K562 (cell line): Measurements from ENCODE around the gene MROH2B. TPM values are rescaled to one million over a fixed set of nuclear protein-coding genes. Genes with fewer than 3 reads are reported as not detected.

Experiments used
- ATAC-seq: fragments of 200-7000 bp; cut with Tn5 transposase; 3 replicates; pipeline ENCODE4 v1.9.1; 2020; ENCODE audit warnings: moderate library complexity
- Bru-seq: library from RNA; stranded (reverse); fragments of 400-500 nt; gene quantifications from one replicate; lab custom pipeline; 2021; lab: Mats Ljungman, UMichigan
- BruChase-seq, 2 experiments: library from RNA; stranded (reverse); fragments of 400-500 nt; gene quantifications; one replicate each; lab custom pipeline; 2021; lab: Mats Ljungman, UMichigan
- BruUV-seq: library from RNA; stranded (reverse); fragments of 400-500 nt; replicated peaks from 2 replicates; lab custom pipeline; 2021; lab: Mats Ljungman, UMichigan
- CTCF ChIA-PET: fragments of 300-600 bp; formaldehyde crosslinking; extraction: SDS; loops from one replicate; lab custom pipeline; 2021; ENCODE audit warnings: low intra/inter-chr PET ratio; lab: Yijun Ruan, JAX
- POLR2A ChIA-PET: fragments of 300-600, 350-650 bp; sonication (Branson Sonifier 250); formaldehyde crosslinking; extraction: SDS; loops from one replicate; lab custom pipeline; 2021; ENCODE audit warnings: antibody characterized with exemption, inconsistent platforms; lab: Yijun Ruan, JAX
- DNase-seq, 4 experiments: peaks; one replicate each; pipeline versions ENCODE4 v3.0.0 to v3.0.0-alpha.2; 2011 to 2018; ENCODE audit warnings: low spot score in 3 of 4, mixed read lengths in 3 of 4; ENCODE audit errors: extremely low read depth in 1 of 4
- FAIRE-seq: peaks from 2 replicates; lab custom pipeline; 2011; peaks lifted over from hg19 to GRCh38; lab: Jason Lieb, UNC
- H2AFZ ChIP-seq: 2 replicates; pipeline ENCODE4 v1.6.0; 2011; ENCODE audit warnings: low read depth, low read length, control low read depth, inconsistent platforms
- H3K27ac ChIP-seq: fragments of 200-600 bp; 3 replicates; pipeline ENCODE4 v1.8.0; 2011; ENCODE audit warnings: low read depth, mild to moderate bottlenecking, control low read depth, inconsistent platforms, low read length, moderate library complexity, mixed read lengths; ENCODE audit errors: extremely low read depth
- H3K27me3 ChIP-seq, 2 experiments: fragments of 300-600 bp in 1 of 2; 2 replicates in 1 of 2; 3 replicates in 1 of 2; pipeline versions ENCODE4 v1.6.0 to v1.8.0; 2011; ENCODE audit warnings: inconsistent platforms in 2 of 2, low read length in 2 of 2, mild to moderate bottlenecking in 1 of 2, mixed read lengths in 1 of 2, moderate library complexity in 1 of 2; ENCODE audit not compliant: control insufficient read depth in 2 of 2, insufficient read depth in 2 of 2
- H3K36me3 ChIP-seq: fragments of 300-600 bp; 3 replicates; pipeline ENCODE4 v1.8.0; 2011; ENCODE audit warnings: mild to moderate bottlenecking, low read length, inconsistent platforms; ENCODE audit not compliant: control insufficient read depth, insufficient read depth
- H3K4me1 ChIP-seq, 2 experiments: fragments of 200-600 bp in 1 of 2; replicated peaks in 1 of 2; 2 replicates in 1 of 2; 3 replicates in 1 of 2; pipeline versions ENCODE4 v1.5.1 to v1.8.0; 2011; ENCODE audit warnings: inconsistent platforms in 2 of 2, low read length in 2 of 2, mild to moderate bottlenecking in 1 of 2, mixed read lengths in 1 of 2, moderate library complexity in 1 of 2; ENCODE audit not compliant: control insufficient read depth in 2 of 2, insufficient read depth in 2 of 2
- H3K4me2 ChIP-seq: 2 replicates; pipeline ENCODE4 v1.6.1; 2011; ENCODE audit warnings: low read length, control low read depth, inconsistent platforms, mixed read lengths; ENCODE audit not compliant: insufficient read depth
- H3K4me3 ChIP-seq: fragments of 200-600 bp; sonication (generic), shearing (Covaris generic); 2 replicates; pipeline ENCODE4 v1.5.1; 2016; ENCODE audit warnings: control low read depth, inconsistent platforms
- H3K79me2 ChIP-seq: fragments of 200-600 bp; 3 replicates; pipeline ENCODE4 v1.8.0; 2011; ENCODE audit warnings: low read length, inconsistent platforms; ENCODE audit not compliant: control insufficient read depth, insufficient read depth
- H3K9ac ChIP-seq, 2 experiments: 2 replicates each; pipeline versions ENCODE4 v1.6.0 to v1.6.1; 2011; ENCODE audit warnings: low read depth in 2 of 2, low read length in 2 of 2, control low read depth in 1 of 2, inconsistent platforms in 1 of 2, mild to moderate bottlenecking in 1 of 2, mixed read lengths in 1 of 2; ENCODE audit not compliant: insufficient read depth in 1 of 2
- H3K9me1 ChIP-seq: one replicate; pipeline ENCODE4 v1.6.0; 2011; ENCODE audit warnings: inconsistent platforms, mild to moderate bottlenecking, low read length, moderate library complexity; ENCODE audit not compliant: control insufficient read depth, insufficient read depth
- H3K9me3 ChIP-seq: replicated peaks from 2 replicates; pipeline ENCODE4 v1.5.1; 2011; ENCODE audit warnings: low read depth, low read length, inconsistent platforms; ENCODE audit not compliant: control insufficient read depth, insufficient read depth
- H4K20me1 ChIP-seq: replicated peaks from 2 replicates; pipeline ENCODE4 v1.6.1; 2011; ENCODE audit warnings: low read length, inconsistent platforms, mixed read lengths; ENCODE audit not compliant: control insufficient read depth, insufficient read depth
- FOXA3 ChIP-seq, 2 experiments: fragments of 450-650 bp in 1 of 2; sonication (generic) in 1 of 2; formaldehyde crosslinking; IDR thresholded peaks in 1 of 2; conservative IDR thresholded peaks in 1 of 2; 2 replicates each; pipeline versions ENCODE4 v1.4.0 to v1.8.0; 2020 to 2022; ENCODE audit warnings: mild to moderate bottlenecking in 2 of 2, missing genetic modification reagents in 1 of 2
- NRF1 ChIP-seq, 2 experiments: fragments of 450-650 bp; IDR thresholded peaks in 1 of 2; conservative IDR thresholded peaks in 1 of 2; 2 replicates each; pipeline ENCODE4 v1.6.1; 2014; ENCODE audit warnings: mild to moderate bottlenecking in 2 of 2
- ZNF174 ChIP-seq: fragments of 250-450 bp; sonication (Bioruptor Pico); IDR thresholded peaks from 2 replicates; pipeline ENCODE4 v1.4.0; 2020; ENCODE audit warnings: mild to moderate bottlenecking
- WGBS: fragments of 100-300 bp; shearing (Covaris generic); methylation state at CpG from one replicate; pipeline ENCODE4 v1.1.6; 2016; ENCODE audit warnings: low coverage, mixed read lengths; ENCODE audit not compliant: insufficient coverage; ENCODE audit errors: missing lambda C conversion rate; 5-methylcytosine and 5-hydroxymethylcytosine counted together
- in situ Hi-C: fragments of 300-500 bp; cut with MboI; formaldehyde crosslinking; loops from 4 replicates; pipeline ENCODE4 v1.15.0; 2018; ENCODE audit warnings: inconsistent platforms, mixed read lengths
- intact Hi-C: fragments of 100-400 bp; cut with micrococcal nuclease; formaldehyde crosslinking; loops from 2 replicates; pipeline ENCODE4 v1.14.2; 2022
- long read RNA-seq, 3 experiments: library from polyadenylated mRNA in 2 of 3; library from RNA in 1 of 3; unstranded in 2 of 3; stranded (forward) in 1 of 3; transcript quantifications; one replicate each; pipeline ENCODE4 v2.0.0, GENCODE V29; 2019 to 2022
- polyA minus RNA-seq, 3 experiments: library from RNA; depleted of rRNA, polyadenylated mRNA; stranded (reverse); fragments of >200 nt; gene quantifications; 2 replicates each; pipeline ENCODE4 v1.2.3, GENCODE V29; 2011
- polyA plus RNA-seq, 8 experiments: library from polyadenylated mRNA; depleted of rRNA in 4 of 8; stranded (reverse) in 5 of 8; unstranded in 3 of 8; fragments of >200 nt; fragmentation: Nextera tagmentation in 2 of 8; fragmentation: Illumina TruSeq in 1 of 8; extraction: Ambion mirVana in 2 of 8; extraction: Trizol in 1 of 8; gene quantifications; 2 replicates each; pipeline versions ENCODE4 v1.2.1 to v1.2.3, GENCODE V29; 2011 to 2014; ENCODE audit warnings: inconsistent platforms in 1 of 8, missing spikeins in 1 of 8
- total RNA-seq, 7 experiments: library from RNA; depleted of rRNA in 6 of 7; stranded (reverse); fragments of >200 nt in 6 of 7; fragmentation: Illumina TruSeq in 2 of 7; extraction: Trizol in 2 of 7; gene quantifications; 2 replicates each; pipeline versions ENCODE4 v1.2.1 to v1.2.3, GENCODE V29; 2011 to 2021; ENCODE audit warnings: low replicate concordance in 1 of 7

MROH2B gene
- not detected in 2 replicates for total RNA-seq (2011; cell fraction: chromatin; rRNA removed; ENCODE audit: low replicate concordance)
- not detected in 2 replicates for total RNA-seq (2011; cell fraction: nucleolus; rRNA removed)
- total RNA-seq (2011; cell fraction: nucleoplasm; rRNA removed), result not detected in 2 replicates
- total RNA-seq (2014; rRNA removed) (not detected in 2 replicates), total RNA-seq (2014; rRNA removed; fragmentation: Illumina TruSeq; extraction: Trizol) (not detected in 2 replicates), total RNA-seq (2015; rRNA removed; fragmentation: Illumina TruSeq; extraction: Trizol) (not detected in 2 replicates), total RNA-seq (2021) (not detected in 2 replicates), polyA plus RNA-seq (2011; rRNA removed) (not detected in 2 replicates), polyA plus RNA-seq (2014; fragmentation: Illumina TruSeq; extraction: Trizol) (not detected in 2 replicates), polyA plus RNA-seq (2014; fragmentation: Nextera tagmentation; extraction: Ambion mirVana) (not detected), polyA plus RNA-seq (2014; rRNA removed) (not detected in 2 replicates), polyA minus RNA-seq (2011; rRNA and poly(A)+ RNA removed) (not detected in 2 replicates), Bru-seq, nascent RNA (not detected), BruChase-seq, experiment 1, labeled RNA remaining after a 2-hour chase (percentile 1 among the genes with signal in this experiment), BruChase-seq, experiment 2, labeled RNA remaining after a 6-hour chase (not detected)
- polyA plus RNA-seq (2011; cell fraction: cytosol; rRNA removed), result not detected in 2 replicates
- polyA plus RNA-seq (2011; cell fraction: nucleus; rRNA removed), result not detected in 2 replicates
- not detected in 2 replicates for polyA plus RNA-seq (2012)
- polyA minus RNA-seq (2011; cell fraction: cytosol; rRNA and poly(A)+ RNA removed), result not detected in 2 replicates
- not detected in 2 replicates for polyA minus RNA-seq (2011; cell fraction: nucleus; rRNA and poly(A)+ RNA removed)
- long read RNA-seq, experiment 1, result 0 reads
- long read RNA-seq, experiment 2, result 0 reads
- long read RNA-seq, experiment 3, result 0 reads

DNA sequence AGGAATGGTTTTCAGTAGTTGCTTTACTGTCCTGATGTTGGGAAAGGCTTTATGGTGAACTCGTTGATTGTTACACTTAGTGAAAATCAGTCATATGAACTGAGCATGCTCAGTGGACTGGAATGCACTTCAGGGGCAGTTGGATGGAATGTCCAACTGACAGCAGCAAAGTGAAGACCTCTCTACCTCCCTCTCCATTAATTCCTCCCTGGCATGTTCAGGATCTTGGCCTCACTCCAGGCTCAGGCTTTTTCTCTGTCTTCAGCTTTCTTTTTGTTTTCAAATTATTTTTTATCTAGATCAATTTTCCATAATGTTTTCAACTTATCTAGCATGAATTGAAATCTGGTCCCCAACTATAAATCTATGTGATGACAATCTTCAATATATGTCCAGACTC lies at the start of gene MROH2B:
TSS of gene MROH2B (minus strand) at position 101 of the 400 bp plus-strand sequence. CDS start 490 bp downstream, outside the sequence.
- Histone ChIP-seq H4K20me1 (no peaks in the 10 kb centered on the region), H3K27me3 (no peaks in the 10 kb centered on the region), H3K9me3 (no peaks in the 10 kb centered on the region), H3K9ac (no peak within 1 kb of the TSS), H3K4me2 (no peak within 1 kb of the TSS), H3K4me1 (no peaks in the 10 kb centered on the region), H3K36me3 (no peaks in the 10 kb centered on the region), H3K4me3 (no peak within 1 kb of the TSS), H3K9me1 (no peaks in the 10 kb centered on the region), H3K79me2 (no peaks in the 10 kb centered on the region), H2AFZ (no peak within 1 kb of the TSS), H3K27ac (no peak within 1 kb of the TSS)
- ChIA-PET POLR2A (no interaction called here), CTCF (no interaction called here)
- ATAC-seq (no peak), DNase-seq (no peak), FAIRE-seq (no peak)
- TF ChIP-seq FOXA3 (CRISPR knock-in tag; conservative IDR thresholded peaks at IDR 0.05 in 1 of 2, IDR thresholded peaks at IDR 0.05 in 1 of 2) (no peak), NRF1 (conservative IDR thresholded peaks at IDR 0.05 in 1 of 2, IDR thresholded peaks at IDR 0.05 in 1 of 2) (peak; percentile 12 to 28; a peak in 1 of 4 replicates), ZNF174 (no peak)
- BruUV-seq, result no TSS peak
- in situ Hi-C loops (no loop called here), intact Hi-C loops (no loop called here)
- 0% methylated on average over 1 of the region's 1 CpG for WGBS
